ENCODE results near the gene NPRL2.

The NPRL2 gene

GRCh38 chr3:50299929-50300680 lies 50.5 kb downstream of the NPRL2 start:
- no peak for TF ChIP-seq JUND (IDR thresholded peaks at IDR 0.05; ENCODE audit: low read depth)
- in situ Hi-C loops (cut with HindIII; ENCODE audit: low pct_unique_long_range_greater_than_20kb, low sequenced_read_pairs): no loop called here
- peak in 1 of 2 experiments; percentile 11 for DNase-seq (ENCODE audit: low read depth in 1 of 2, low spot score in 1 of 2)

DNA sequence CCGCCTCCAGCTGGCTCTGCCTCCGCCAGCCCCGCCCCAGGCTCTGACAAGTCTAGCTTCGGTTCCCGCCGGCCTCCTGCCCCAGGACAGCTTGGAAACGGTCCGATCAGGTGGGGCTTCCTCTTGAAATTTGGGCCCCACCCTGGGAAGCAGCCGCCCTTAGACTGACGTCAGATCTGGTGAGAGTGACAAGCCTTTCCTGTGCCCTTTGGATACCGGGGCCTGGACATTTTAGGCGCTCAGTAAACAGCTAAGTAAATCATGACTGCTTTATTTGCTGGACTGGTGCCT lies 51.0 kb downstream of the NPRL2 start:
- TF ChIP-seq JUND (IDR thresholded peaks at IDR 0.05; ENCODE audit: low read depth): no peak
- in situ Hi-C loops (cut with HindIII; ENCODE audit: low pct_unique_long_range_greater_than_20kb, low sequenced_read_pairs): no loop called here
- DNase-seq (ENCODE audit: low read depth in 1 of 2, low spot score in 1 of 2): no peak

DNA sequence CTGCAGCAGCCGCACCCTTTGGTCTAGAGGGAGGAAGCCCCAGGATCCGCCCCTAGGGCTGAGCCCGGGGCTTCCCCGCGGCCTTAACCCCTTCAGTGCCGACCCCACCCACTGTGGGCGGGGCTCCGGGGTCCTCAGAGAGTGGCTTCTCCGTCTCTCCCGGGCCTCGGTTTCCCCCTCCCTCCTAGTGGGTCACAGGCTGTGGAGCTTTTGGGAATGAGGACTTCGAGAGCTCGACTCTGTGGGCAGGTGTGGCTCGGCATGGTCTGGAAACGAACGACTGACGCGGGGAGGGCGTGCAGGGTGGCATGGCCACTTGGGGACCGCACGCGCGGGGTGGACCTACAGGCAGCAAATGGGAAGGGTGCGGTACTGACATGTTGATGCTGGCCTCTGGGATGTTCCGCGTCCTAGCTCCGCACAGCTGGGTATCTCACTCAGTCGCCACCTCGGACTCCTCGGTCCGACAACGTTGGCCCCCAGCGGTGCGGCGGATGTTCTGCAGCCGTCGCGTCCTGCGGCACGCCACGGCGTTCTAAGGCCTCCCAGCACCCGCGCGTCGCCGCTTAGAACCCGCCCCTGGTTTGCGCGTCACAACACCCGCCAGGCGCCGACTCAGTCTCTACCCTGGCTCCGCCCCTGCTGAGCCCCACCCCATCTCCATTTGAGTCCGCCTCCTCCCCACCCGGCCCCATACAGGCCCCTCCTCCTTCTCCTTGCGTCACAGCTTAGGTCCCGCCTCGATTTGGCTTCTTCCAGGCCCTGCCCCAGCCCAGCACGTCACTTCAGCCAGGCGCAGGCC lies 51.5 kb downstream of the NPRL2 start, which contains the start of the genes HYAL3 and NAA80:
Gene HYAL3 (minus strand): TSS at position 570 of the 802 bp plus-strand sequence. CDS start 3,803 bp downstream, outside the sequence.
Gene NAA80 (minus strand): TSS at position 570 of the 802 bp plus-strand sequence. CDS start 1,942 bp downstream, outside the sequence.
- peak; percentile 80 to 99 for DNase-seq (ENCODE audit: low read depth in 1 of 2, low spot score in 1 of 2)
- in situ Hi-C loops (cut with HindIII; ENCODE audit: low pct_unique_long_range_greater_than_20kb, low sequenced_read_pairs): no loop called here
- TF ChIP-seq JUND (IDR thresholded peaks at IDR 0.05; ENCODE audit: low read depth): no peak

GRCh38 chr3:50297896-50298725 lies 52.5 kb downstream of the NPRL2 start:
- no peak for TF ChIP-seq JUND (IDR thresholded peaks at IDR 0.05; ENCODE audit: low read depth)
- DNase-seq (ENCODE audit: low read depth in 1 of 2, low spot score in 1 of 2): no peak
- in situ Hi-C loops (cut with HindIII; ENCODE audit: low pct_unique_long_range_greater_than_20kb, low sequenced_read_pairs): no loop called here

GRCh38 chr3:50297384-50297775 lies 53.2 kb downstream of the NPRL2 start:
- no peak for TF ChIP-seq JUND (IDR thresholded peaks at IDR 0.05; ENCODE audit: low read depth)
- DNase-seq (ENCODE audit: low read depth in 1 of 2, low spot score in 1 of 2): no peak
- in situ Hi-C loops (cut with HindIII; ENCODE audit: low pct_unique_long_range_greater_than_20kb, low sequenced_read_pairs): no loop called here

Measured in T47D (cell line).